ENCODE results near the gene ZNF618.
"Not testable (repeated sequence)": the region's sequence is repeated elsewhere in the genome, so short reads cannot be mapped to it uniquely, and the experiment has no call there.

The ZNF618 gene

GRCh38 chr9:114081441-114082016 is 205.4 kb downstream of the ZNF618 start:
- no peak overlapping the region for H3K4me3 ChIP-seq (ENCODE audit: low read depth, low read length)
- no peak for DNase-seq (ENCODE audit: low read depth)
- TF ChIP-seq CTCF (IDR thresholded peaks at IDR 0.05; ENCODE audit: low read depth, low read length, missing control alignments): no peak

- peak; percentile 89 for TF ChIP-seq CTCF (IDR thresholded peaks at IDR 0.05; ENCODE audit: low read depth, low read length, missing control alignments)
- H3K4me3 ChIP-seq (ENCODE audit: low read depth, low read length): no peak overlapping the region
Observed at GRCh38 chr9:114082017-114082762, 206.1 kb downstream of the ZNF618 start.

GRCh38 chr9:114082763-114083412 is 206.8 kb downstream of the ZNF618 start:
- not testable (repeated sequence) for H3K4me3 ChIP-seq (ENCODE audit: low read depth, low read length); DNase-seq (ENCODE audit: low read depth)

More at GRCh38 chr9:114082017-114082762, 206.1 kb downstream of the ZNF618 start:
- peak; percentile 36 for DNase-seq (ENCODE audit: low read depth)

GRCh38 chr9:114083666-114084065 is 207.6 kb downstream of the ZNF618 start:
- H3K4me3 ChIP-seq (ENCODE audit: low read depth, low read length): no peak overlapping the region
- DNase-seq (ENCODE audit: low read depth): no peak
- TF ChIP-seq CTCF (IDR thresholded peaks at IDR 0.05; ENCODE audit: low read depth, low read length, missing control alignments): no peak

- no peak for DNase-seq (ENCODE audit: low read depth)
- H3K4me3 ChIP-seq (ENCODE audit: low read depth, low read length): no peak overlapping the region
- TF ChIP-seq CTCF (IDR thresholded peaks at IDR 0.05; ENCODE audit: low read depth, low read length, missing control alignments): no peak
Observed at GRCh38 chr9:114084282-114085073, 208.4 kb downstream of the ZNF618 start.

GRCh38 chr9:114085387-114085789 is 209.3 kb downstream of the ZNF618 start:
- no peak for DNase-seq (ENCODE audit: low read depth)
- TF ChIP-seq CTCF (IDR thresholded peaks at IDR 0.05; ENCODE audit: low read depth, low read length, missing control alignments): no peak

GRCh38 chr9:114086009-114086408 is 209.9 kb downstream of the ZNF618 start:
- no peak for TF ChIP-seq CTCF (IDR thresholded peaks at IDR 0.05; ENCODE audit: low read depth, low read length, missing control alignments)
- H3K4me3 ChIP-seq (ENCODE audit: low read depth, low read length): no peak overlapping the region
- DNase-seq (ENCODE audit: low read depth): no peak

More at GRCh38 chr9:114085387-114085789, 209.3 kb downstream of the ZNF618 start:
- H3K4me3 ChIP-seq (ENCODE audit: low read depth, low read length): no peak overlapping the region

Measured in GM12864 (cell line).